Measurements from ENCODE around the gene MAP2K4. TPM values are rescaled to one million over a fixed set of nuclear protein-coding genes. Genes with fewer than 3 reads are reported as not detected.

Gene MAP2K4
- total and polyA plus RNA-seq, 2 of the 13 experiments (the other 11 are each of a cell fraction or from before 2014, with no cell fraction given): 21.5 to 35.6 TPM

GRCh38 chr17:11997147-11997971, 23.3 kb upstream of the MAP2K4 start, which contains the start of gene ZNF18 (continued):
- TF ChIP-seq HNF1B (CRISPR knock-in tag; IDR thresholded peaks at IDR 0.05): peak; percentile 73; the same call in 1 of the 2 replicates
- TF ChIP-seq, protein P1, sequence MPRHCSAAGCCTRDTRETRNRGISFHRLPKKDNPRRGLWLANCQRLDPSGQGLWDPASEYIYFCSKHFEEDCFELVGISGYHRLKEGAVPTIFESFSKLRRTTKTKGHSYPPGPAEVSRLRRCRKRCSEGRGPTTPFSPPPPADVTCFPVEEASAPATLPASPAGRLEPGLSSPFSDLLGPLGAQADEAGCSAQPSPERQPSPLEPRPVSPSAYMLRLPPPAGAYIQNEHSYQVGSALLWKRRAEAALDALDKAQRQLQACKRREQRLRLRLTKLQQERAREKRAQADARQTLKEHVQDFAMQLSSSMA (CRISPR knock-in tag; IDR thresholded peaks at IDR 0.05): peak; percentile 77
- TF ChIP-seq TRIM22 (IDR thresholded peaks at IDR 0.05): no peak
- TF ChIP-seq, protein P2, sequence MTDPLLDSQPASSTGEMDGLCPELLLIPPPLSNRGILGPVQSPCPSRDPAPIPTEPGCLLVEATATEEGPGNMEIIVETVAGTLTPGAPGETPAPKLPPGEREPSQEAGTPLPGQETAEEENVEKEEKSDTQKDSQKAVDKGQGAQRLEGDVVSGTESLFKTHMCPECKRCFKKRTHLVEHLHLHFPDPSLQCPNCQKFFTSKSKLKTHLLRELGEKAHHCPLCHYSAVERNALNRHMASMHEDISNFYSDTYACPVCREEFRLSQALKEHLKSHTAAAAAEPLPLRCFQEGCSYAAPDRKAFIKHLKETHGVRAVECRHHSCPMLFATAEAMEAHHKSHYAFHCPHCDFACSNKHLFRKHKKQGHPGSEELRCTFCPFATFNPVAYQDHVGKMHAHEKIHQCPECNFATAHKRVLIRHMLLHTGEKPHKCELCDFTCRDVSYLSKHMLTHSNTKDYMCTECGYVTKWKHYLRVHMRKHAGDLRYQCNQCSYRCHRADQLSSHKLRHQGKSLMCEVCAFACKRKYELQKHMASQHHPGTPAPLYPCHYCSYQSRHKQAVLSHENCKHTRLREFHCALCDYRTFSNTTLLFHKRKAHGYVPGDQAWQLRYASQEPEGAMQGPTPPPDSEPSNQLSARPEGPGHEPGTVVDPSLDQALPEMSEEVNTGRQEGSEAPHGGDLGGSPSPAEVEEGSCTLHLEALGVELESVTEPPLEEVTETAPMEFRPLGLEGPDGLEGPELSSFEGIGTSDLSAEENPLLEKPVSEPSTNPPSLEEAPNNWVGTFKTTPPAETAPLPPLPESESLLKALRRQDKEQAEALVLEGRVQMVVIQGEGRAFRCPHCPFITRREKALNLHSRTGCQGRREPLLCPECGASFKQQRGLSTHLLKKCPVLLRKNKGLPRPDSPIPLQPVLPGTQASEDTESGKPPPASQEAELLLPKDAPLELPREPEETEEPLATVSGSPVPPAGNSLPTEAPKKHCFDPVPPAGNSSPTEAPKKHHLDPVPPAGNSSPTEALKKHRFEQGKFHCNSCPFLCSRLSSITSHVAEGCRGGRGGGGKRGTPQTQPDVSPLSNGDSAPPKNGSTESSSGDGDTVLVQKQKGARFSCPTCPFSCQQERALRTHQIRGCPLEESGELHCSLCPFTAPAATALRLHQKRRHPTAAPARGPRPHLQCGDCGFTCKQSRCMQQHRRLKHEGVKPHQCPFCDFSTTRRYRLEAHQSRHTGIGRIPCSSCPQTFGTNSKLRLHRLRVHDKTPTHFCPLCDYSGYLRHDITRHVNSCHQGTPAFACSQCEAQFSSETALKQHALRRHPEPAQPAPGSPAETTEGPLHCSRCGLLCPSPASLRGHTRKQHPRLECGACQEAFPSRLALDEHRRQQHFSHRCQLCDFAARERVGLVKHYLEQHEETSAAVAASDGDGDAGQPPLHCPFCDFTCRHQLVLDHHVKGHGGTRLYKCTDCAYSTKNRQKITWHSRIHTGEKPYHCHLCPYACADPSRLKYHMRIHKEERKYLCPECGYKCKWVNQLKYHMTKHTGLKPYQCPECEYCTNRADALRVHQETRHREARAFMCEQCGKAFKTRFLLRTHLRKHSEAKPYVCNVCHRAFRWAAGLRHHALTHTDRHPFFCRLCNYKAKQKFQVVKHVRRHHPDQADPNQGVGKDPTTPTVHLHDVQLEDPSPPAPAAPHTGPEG (CRISPR knock-in tag; IDR thresholded peaks at IDR 0.05): peak; percentile 64; the same call in 1 of the 2 replicates
- TF ChIP-seq HOXA5 (CRISPR knock-in tag; IDR thresholded peaks at IDR 0.05): peak; percentile 36; the same call in 1 of the 2 replicates
- TF ChIP-seq, protein P3, sequence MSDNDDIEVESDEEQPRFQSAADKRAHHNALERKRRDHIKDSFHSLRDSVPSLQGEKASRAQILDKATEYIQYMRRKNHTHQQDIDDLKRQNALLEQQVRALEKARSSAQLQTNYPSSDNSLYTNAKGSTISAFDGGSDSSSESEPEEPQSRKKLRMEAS (IDR thresholded peaks at IDR 0.05): peak; percentile 65; the same call in 1 of the 2 replicates
- TF ChIP-seq ZNF557 (CRISPR knock-in tag; IDR thresholded peaks at IDR 0.05): no peak
- peak; percentile 52; the same call in 1 of the 2 replicates for TF ChIP-seq IRX3 (CRISPR knock-in tag; IDR thresholded peaks at IDR 0.05; ENCODE audit: borderline replicate concordance, low read depth)
- TF ChIP-seq GLI4 (CRISPR knock-in tag; IDR thresholded peaks at IDR 0.05; ENCODE audit: borderline replicate concordance): peak; percentile 21; the same call in 1 of the 2 replicates
- no peak for TF ChIP-seq SP140L (CRISPR knock-in tag; IDR thresholded peaks at IDR 0.05; ENCODE audit: borderline replicate concordance)
- peak; percentile 84 for TF ChIP-seq DNMT1 (CRISPR knock-in tag; IDR thresholded peaks at IDR 0.05)
- TF ChIP-seq KAT7 (CRISPR knock-in tag; IDR thresholded peaks at IDR 0.05; ENCODE audit: borderline replicate concordance): peak; percentile 74; the same call in 1 of the 2 replicates
- TF ChIP-seq PHF5A (CRISPR knock-in tag; IDR thresholded peaks at IDR 0.05; ENCODE audit: low read depth, unreplicated experiment): peak; percentile 72
- no peak; the same call in 1 of the 2 replicates for TF ChIP-seq TBP (CRISPR knock-in tag; IDR thresholded peaks at IDR 0.05)
